Measurements from ENCODE around the gene ITM2B. TPM values are rescaled to one million over a fixed set of nuclear protein-coding genes. Genes with fewer than 3 reads are reported as not detected.
A peak's percentile ranks its signal among the peaks of the same experiment; 100 is the strongest.

Gene ITM2B
- total and polyA plus RNA-seq, 10 of the 15 experiments (the other 5 are each of a cell fraction or from before 2014, with no cell fraction given) = 2.5 to 18.1 (median 4.9) TPM

- TF ChIP-seq SMARCA5 (IDR thresholded peaks at IDR 0.05) (peak; percentile 55; the same call in 1 of the 2 replicates), TAF1 (IDR thresholded peaks at IDR 0.05; ENCODE audit: borderline replicate concordance, low read depth, low read length) (peak; percentile 69; the same call in 1 of the 2 replicates), SRF (IDR thresholded peaks at IDR 0.05; ENCODE audit: low read depth in 2 of 2, low read length in 2 of 2) (no peak), BACH1 (IDR thresholded peaks at IDR 0.05; ENCODE audit: borderline replicate concordance) (peak; percentile 69), JUND (IDR thresholded peaks at IDR 0.05; ENCODE audit: low read depth, low read length) (peak; percentile 30; the same call in 1 of the 2 replicates), ATF7 (IDR thresholded peaks at IDR 0.05; ENCODE audit: low read depth) (peak; percentile 38; the same call in 1 of the 2 replicates), ZBTB40 (IDR thresholded peaks at IDR 0.05; ENCODE audit: borderline replicate concordance) (peak; percentile 79), IKZF1 (conservative IDR thresholded peaks at IDR 0.05) (peak; percentile 96), ELK1 (IDR thresholded peaks at IDR 0.05; ENCODE audit: low read depth, low read length) (peak; percentile 85), KLF5 (IDR thresholded peaks at IDR 0.05; ENCODE audit: partially characterized antibody) (peak; percentile 76), CREB1 (IDR thresholded peaks at IDR 0.05; ENCODE audit: low read depth) (peak; percentile 93), RELB (IDR thresholded peaks at IDR 0.05; ENCODE audit: low read depth) (peak; percentile 41; the same call in 1 of the 2 replicates), MAX (IDR thresholded peaks at IDR 0.05; ENCODE audit: low read depth, low read length) (no peak), TCF7 (IDR thresholded peaks at IDR 0.05; ENCODE audit: borderline replicate concordance) (no peak), POLR2AphosphoS5 (IDR thresholded peaks at IDR 0.05; ENCODE audit: low read length) (peak; percentile 67; the same call in 1 of the 2 replicates), LARP7 (IDR thresholded peaks at IDR 0.05) (peak; percentile 85), PML (IDR thresholded peaks at IDR 0.05; ENCODE audit: low read length) (0 out of 2 replicates have a peak, but pooled peaks have one; percentile 49), CBFB (IDR thresholded peaks at IDR 0.05; ENCODE audit: low read depth) (no peak), E2F8 (IDR thresholded peaks at IDR 0.05; ENCODE audit: low read depth, partially characterized antibody) (peak; percentile 99), CHD1 (IDR thresholded peaks at IDR 0.05; ENCODE audit: low read depth, low read length) (peak; percentile 34; the same call in 1 of the 2 replicates)
Observed at GRCh38 chr13:48303359-48304142, 70.5 kb downstream of the ITM2B start, which contains the start of gene RB1 (continued).

All from GM12878 (cell line).